ENCODE results near the gene GRB7.
A peak's percentile ranks its signal among the peaks of the same experiment; 100 is the strongest.
"Not testable (repeated sequence)": the region's sequence is repeated elsewhere in the genome, so short reads cannot be mapped to it uniquely, and the experiment has no call there.

GRB7 gene

DNA sequence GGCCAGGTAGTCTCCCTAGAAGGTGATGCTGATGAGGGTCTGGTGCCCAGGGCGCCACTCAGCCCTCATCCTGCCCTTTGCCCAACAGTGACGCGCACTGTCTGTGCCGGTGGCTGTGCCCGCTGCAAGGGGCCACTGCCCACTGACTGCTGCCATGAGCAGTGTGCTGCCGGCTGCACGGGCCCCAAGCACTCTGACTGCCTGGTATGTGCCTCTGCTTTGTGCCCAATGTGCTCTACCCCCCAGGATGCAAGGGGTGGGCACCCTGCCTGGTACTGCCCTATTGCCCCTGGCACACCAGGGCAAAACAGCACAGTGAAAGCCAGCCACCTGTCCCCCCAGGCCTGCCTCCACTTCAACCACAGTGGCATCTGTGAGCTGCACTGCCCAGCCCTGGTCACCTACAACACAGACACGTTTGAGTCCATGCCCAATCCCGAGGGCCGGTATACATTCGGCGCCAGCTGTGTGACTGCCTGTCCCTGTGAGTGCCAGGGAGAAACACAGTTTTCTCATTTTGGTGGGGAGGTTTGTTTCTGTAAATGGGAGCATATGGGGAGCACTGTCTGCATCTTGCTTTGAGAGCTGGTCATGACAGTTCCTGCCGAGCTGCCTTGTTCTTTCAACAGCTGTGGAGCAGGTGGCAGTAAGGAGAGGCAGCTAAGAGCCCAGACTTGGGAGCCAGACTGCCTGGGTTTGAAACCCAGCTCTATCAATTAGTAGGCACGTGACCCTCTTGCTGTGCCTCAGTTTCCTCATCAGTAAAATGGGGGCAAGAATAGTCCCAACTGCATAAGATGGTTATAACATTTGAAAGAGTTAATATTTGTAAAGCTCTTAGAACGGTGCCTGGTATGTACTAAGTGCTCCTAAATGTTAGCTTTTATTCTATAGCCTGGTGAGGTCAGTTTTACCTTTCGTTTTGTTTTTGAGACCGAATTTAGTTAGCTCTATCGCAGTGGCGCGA is 27.5 kb upstream of the GRB7 start:
- no peak for DNase-seq

DNA sequence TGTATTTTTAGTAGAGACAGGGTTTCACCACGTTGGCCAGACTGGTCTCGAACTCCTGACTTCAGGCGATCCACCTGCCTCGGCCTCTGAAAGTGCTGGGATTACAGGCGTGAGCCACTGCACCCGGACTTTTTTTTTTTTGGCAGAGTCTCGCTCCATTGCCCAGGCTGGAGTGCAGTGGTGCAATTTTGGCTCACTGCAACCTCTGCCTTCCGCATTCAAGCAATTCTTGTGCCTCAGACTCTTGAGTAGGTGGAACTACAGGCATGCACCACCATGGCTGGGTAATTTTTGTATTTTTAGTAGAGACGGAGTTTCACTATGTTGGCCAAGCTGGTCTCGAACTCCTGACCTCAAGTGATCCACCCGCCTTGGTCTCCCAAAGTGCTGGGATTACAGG is 26.7 kb upstream of the GRB7 start:
- DNase-seq, result not testable (repeated sequence)

DNA sequence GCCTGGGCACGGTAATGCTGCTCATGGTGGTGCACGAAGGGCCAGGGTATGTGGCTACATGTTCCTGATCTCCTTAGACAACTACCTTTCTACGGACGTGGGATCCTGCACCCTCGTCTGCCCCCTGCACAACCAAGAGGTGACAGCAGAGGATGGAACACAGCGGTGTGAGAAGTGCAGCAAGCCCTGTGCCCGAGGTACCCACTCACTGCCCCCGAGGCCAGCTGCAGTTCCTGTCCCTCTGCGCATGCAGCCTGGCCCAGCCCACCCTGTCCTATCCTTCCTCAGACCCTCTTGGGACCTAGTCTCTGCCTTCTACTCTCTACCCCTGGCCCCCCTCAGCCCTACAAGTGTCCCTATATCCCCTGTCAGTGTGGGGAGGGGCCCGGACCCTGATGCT is 25.9 kb upstream of the GRB7 start:
- DNase-seq, result no peak

DNA sequence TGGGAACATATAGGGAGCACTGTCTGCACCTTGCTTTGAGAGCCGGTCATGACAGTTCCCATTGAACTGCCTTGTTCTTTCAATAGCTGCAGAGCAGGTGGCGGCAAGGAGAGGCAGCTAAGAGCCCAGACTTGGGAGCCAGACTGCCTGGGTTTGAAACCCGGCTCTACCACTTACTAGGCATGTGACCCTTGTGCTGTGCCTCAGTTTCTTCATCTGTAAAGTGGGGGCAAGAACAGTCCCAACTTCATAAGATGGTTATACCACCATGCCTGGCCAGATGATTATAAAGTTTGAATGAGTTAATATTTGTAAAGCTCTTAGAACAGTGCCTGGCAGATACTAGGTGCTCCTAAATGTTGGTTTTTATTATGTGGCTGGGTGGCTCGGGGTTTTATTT is 23.5 kb upstream of the GRB7 start:
- no peak for DNase-seq

DNA sequence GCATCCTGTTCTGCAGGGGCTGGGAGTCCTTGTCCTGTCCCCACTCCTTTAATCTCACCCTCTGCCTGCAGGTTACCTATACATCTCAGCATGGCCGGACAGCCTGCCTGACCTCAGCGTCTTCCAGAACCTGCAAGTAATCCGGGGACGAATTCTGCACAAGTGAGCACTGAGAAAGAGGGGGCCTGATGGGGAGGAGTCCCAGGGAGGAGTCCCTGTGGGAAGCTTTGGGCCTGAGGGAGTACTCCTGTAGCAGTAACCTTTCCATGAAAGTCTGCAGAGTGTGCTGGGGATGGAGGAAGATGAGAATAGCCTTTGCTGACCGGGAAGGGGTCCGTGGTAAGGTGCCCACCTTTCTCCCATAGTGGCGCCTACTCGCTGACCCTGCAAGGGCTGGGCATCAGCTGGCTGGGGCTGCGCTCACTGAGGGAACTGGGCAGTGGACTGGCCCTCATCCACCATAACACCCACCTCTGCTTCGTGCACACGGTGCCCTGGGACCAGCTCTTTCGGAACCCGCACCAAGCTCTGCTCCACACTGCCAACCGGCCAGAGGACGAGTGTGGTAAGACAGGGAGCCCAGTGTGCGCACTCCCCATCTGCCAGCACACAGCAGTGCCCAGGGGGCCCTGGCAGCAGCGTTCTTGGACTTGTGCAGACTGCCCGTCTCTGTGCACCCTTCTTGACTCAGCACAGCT is 22.2 kb upstream of the GRB7 start:
- no peak for DNase-seq

DNA sequence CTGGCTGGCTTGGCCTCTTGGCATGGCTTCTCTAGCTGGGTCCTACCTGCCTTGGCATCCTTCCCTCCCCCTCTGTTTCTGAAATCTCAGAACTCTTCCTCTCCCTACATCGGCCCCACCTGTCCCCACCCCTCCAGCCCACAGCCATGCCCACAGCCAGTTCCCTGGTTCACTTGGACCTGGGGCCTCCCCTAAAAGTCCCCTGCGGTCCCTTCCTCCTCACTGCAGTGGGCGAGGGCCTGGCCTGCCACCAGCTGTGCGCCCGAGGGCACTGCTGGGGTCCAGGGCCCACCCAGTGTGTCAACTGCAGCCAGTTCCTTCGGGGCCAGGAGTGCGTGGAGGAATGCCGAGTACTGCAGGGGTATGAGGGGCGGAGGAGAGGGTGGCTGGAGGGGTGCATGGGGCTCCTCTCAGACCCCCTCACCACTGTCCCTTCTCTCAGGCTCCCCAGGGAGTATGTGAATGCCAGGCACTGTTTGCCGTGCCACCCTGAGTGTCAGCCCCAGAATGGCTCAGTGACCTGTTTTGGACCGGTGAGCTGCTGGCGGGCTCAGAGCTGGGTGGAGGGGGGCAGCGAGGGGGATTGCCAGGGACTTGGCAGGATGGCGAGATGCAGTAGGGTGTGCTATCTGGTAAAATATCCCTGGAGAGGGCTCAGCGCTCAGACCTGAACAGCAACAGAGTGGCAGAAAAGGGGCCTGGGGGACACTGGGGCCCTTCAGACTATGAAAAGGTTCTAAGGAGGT is 21.5 kb upstream of the GRB7 start:
- DNase-seq, result no peak

DNA sequence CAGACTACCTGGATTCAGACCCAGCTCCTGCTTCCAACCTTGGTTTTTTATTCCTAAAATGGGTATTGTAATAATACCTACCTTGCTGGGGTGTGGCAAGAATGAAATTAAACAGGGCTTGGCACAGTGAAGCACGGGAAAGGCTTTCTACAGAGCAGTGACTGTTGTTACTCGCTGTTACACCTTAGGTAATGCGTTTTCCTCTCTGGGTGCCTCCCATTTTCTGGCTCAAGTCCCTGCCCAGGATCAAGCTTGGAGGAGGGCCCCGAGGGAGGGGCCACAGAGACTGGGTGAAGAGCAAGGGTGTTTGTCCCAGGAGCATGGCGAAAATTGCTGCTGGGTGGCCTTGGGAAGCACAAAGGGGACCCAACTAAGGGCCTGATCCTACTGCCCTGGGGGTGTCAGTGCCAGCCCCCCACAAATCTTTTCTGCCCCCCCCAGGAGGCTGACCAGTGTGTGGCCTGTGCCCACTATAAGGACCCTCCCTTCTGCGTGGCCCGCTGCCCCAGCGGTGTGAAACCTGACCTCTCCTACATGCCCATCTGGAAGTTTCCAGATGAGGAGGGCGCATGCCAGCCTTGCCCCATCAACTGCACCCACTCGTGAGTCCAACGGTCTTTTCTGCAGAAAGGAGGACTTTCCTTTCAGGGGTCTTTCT is 20.7 kb upstream of the GRB7 start:
- DNase-seq, result no peak

DNA sequence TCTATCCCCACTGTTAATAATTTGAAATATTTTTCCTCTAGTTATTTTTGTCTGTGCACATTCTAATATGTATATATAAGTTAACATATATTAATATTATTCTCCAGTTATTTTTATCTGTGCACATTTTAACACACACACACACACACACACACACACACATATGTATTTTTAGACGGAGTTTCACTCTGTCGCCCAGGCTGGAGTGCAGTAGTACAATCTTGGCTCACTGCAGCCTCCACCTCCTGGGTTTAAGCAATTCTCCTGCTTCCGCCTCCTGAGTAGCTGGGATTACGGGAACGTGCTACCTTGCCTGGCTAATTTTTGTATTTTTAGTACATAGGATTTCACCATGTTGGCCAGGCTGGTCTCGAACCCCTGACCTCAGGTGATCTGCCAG is 20.1 kb upstream of the GRB7 start:
- DNase-seq, result no peak

DNA sequence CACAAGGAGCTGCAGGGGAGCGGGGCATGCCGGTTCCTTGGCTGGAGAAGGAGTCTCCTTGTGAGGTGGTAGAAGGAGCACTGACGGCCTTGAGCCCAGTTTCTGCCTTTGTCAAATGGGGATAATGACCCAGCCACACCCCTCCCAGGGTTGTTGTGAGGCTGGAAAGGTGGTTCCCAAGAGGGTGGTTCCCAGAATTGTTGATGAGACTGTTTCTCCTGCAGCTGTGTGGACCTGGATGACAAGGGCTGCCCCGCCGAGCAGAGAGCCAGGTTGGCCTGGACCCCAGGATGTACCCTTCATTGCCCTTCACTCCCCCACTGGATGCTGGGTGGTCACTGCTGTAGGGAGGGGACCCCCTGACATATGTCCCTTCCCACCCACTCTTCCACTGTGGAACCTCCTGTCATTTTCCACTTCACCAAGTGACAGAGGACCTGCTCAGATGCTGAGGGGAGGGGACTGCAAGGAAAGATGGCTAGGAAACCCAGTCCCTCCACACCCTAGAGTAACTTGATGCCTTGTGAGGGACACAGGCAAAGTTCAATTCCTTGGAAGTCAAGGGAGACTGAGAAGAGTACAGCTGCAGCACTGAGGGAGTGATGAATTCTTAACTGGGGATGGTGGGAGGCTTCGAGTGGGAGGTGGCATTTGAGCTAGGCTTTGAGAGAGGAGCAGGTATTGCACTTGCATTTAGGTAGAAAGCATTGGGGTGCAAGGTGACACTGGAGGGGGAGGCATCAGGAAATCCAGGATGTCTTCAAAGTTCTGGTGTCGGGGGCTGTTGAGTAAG is 18.0 kb upstream of the GRB7 start:
- DNase-seq, result no peak

DNA sequence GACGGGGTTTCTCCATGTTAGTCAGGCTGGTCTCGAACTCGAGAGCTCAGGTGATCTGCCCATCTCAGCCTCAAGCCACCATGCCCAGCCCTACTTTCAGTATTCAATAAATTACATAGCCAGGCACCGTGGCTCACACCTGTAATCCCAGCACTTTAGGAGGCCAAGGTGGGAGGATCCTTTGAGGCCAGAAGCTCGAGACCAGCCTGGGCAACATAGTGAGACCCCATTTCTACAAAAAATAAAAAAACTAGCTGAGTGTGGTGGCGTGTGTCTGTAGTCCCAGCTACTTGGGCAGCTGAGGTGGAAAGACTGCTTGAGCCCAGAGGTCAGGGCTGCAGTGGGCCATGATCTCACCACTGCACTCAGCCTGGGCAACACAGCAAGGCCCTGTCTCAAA is 15.6 kb upstream of the GRB7 start:
- no peak for DNase-seq

DNA sequence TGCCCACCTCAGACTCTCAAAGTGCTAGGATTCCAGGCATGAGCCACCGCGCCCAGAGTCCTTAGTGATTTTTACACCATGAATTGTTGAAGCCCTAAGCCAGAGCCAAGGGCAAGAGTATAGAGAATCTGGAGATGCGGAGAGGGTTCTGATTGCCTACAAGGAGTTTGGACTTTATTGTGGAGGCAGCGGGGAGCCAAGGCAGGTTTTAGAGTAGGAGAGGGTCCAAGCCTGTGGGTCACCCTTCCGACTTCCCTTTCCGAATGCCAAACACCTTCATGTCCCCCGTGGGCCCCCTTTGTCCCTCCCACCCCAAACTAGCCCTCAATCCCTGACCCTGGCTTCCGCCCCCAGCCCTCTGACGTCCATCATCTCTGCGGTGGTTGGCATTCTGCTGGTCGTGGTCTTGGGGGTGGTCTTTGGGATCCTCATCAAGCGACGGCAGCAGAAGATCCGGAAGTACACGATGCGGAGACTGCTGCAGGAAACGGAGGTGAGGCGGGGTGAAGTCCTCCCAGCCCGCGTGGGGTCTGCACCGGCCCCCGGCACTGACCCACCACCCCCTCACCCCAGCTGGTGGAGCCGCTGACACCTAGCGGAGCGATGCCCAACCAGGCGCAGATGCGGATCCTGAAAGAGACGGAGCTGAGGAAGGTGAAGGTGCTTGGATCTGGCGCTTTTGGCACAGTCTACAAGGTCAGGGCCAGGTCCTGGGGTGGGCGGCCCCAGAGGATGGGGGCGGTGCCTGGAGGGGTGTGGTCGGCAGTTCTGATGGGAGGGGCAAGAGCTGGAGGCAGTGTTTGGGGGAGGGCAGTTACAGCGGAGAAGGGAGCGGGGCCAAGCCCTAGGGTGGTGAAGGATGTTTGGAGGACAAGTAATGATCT is 14.5 kb upstream of the GRB7 start:
- no peak for DNase-seq

DNA sequence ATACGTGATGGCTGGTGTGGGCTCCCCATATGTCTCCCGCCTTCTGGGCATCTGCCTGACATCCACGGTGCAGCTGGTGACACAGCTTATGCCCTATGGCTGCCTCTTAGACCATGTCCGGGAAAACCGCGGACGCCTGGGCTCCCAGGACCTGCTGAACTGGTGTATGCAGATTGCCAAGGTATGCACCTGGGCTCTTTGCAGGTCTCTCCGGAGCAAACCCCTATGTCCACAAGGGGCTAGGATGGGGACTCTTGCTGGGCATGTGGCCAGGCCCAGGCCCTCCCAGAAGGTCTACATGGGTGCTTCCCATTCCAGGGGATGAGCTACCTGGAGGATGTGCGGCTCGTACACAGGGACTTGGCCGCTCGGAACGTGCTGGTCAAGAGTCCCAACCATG is 13.0 kb upstream of the GRB7 start:
- no peak for DNase-seq

DNA sequence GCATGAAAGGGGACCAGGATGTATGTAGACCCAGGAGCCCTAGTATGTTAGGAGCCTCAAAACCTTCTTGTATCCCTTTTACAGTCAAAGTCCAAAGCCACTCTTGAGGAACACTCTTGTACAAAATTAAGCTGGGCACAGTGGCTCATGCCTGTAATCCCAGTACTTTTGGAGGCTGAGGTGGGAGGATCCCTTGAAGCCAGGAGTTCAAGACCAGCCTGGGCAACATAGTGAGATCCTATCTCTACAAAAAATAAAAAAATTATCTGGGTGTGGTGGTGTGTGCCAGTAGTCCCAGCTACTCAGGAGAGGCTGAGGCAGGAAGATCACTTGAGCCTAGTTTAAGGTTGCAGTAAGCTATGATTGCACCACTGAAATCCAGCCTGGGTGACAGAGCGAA is 11.8 kb upstream of the GRB7 start:
- not testable (repeated sequence) for DNase-seq

DNA sequence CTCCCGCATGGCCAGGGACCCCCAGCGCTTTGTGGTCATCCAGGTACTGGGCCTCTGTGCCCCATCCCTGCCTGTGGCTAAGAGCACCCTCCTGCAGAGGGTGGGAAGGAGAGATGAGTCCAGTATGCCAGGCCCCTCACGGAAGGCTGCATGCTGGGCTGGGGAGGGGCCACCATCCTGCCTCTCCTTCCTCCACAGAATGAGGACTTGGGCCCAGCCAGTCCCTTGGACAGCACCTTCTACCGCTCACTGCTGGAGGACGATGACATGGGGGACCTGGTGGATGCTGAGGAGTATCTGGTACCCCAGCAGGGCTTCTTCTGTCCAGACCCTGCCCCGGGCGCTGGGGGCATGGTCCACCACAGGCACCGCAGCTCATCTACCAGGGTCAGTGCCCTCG is 11.1 kb upstream of the GRB7 start:
- no peak for DNase-seq

DNA sequence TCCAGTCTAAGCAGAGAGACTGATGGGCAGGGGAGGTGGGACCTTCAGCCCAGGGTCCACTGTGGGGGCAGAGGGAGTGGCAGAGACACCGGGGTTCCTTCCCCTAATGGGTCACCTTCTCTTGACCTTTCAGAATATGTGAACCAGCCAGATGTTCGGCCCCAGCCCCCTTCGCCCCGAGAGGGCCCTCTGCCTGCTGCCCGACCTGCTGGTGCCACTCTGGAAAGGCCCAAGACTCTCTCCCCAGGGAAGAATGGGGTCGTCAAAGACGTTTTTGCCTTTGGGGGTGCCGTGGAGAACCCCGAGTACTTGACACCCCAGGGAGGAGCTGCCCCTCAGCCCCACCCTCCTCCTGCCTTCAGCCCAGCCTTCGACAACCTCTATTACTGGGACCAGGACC is 10.2 kb upstream of the GRB7 start:
- DNase-seq, result no peak

DNA sequence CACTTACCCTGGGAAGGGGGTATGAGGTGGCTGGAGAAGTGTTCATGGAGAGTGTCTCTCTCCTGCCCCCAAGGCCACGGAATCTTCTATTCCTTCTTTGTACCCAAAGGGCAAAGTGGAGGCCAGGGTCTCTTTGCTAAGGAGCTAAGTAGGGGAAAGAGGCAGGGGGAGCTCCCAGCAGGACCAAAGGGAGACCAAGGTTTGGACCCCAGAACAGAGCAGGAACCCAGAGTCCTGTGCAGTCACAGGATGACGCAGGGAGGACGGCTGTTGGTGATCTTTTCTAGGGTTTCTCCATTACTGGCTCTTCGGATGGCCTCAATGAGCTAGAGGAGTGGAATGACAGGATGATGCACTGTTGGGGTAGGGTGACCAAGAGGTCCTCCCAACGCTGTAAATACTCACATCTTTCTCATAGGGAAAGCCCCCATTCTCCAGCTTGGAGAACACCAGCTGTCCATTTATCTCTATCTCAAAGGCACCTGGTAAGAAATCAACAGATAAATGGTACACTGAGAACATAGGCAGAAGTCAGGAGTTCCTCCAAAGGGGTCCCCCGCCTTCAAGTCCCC is 8.4 kb upstream of the GRB7 start:
- no peak for DNase-seq

DNA sequence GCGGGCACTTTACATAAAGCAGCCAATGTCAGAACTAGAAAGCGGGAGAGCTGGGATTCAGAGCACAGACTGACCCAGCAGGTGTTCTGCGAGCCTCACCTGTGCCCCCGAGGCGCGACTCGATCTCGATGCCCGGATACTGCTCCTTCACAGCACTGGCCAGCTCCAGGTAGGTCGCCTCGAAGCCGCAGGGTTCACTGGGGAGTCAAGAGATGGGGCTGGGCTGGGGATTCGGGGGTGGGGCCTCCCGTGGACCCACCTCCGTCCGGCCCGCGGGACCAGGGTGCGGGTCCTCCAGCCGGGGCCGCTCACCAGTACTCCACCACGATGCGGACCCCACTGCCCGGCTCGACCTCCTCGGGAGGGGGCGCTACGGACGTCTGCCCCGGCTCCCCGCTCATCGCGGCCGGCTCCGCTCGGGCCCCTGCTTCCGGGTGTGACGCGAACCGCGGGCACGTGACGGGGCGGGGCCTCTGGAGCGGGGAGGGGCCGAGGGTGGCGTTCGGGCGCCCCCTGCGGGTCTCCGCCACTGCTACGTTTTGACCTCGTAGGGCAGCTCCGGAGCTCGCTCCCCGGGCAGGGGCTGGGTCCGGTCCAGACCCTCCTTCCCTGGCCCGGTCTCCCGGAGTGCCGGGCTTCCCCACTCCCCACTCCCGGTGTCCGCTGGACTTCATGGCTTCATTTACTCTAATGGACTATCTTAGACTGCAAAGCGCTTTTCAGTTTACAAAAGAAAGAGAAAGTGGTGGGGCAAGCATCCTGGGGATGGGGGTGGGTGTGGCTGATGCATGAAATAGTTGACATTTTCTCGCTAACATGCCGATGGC is 7.4 kb upstream of the GRB7 start, which contains the start of gene MIEN1:
Gene MIEN1 (minus strand): TSS at position 438 of the 827 bp plus-strand sequence. CDS start 37 bp downstream, at position 401.
- peak; percentile 79 for DNase-seq

DNA sequence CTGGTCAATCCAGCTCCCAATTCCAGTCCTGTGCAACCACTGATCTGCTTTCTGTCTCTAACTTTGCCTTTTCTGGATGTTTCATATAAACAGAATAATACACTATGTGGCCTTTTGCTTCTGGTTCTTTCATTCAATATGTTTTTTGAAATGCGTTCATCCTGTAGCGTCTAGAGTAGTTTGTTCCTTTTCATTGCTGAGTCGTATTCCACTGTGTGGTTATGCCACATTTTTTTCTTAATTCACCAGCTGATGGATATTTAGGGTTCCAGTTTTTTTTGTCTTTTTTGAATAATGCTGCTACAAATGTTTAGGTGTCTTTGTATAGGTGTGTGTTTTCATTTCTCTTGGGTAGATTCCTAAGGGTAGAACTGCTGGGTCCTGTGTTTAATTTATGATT is 5.2 kb upstream of the GRB7 start:
- no peak for DNase-seq

DNA sequence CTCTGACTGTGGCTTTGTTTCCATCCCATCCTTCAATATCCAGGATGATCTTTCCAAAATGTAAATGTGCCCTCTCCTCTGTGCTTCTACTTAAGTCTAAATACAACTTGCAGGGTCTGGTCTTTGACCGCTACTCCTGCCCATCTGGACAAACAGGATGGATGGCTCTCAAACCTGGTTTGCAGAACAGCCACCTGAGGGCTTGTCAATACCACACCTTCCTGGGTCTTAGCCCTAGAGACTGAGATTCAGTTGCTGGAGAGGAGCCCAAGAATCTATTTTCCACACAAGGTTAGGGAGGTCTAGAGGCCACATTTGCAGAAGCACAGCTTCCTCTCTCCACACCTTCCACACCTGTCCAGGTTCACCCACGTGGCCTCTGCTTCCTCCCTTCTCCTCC is 1.9 kb upstream of the GRB7 start:
- no peak for DNase-seq
